SU-DHL-6 (cell line): ENCODE data around the gene ARHGEF4.

Experiments used
- H2AFZ ChIP-seq: fragments of 200-600 bp; sonication (generic); 2 replicates; pipeline ENCODE4 v1.6.1; 2014; ENCODE audit warnings: low read depth, mild to moderate bottlenecking, moderate library complexity, mixed read lengths, antibody characterized with exemption, low read length; ENCODE audit not compliant: severe bottlenecking
- H3F3A ChIP-seq: fragments of 200-600 bp; shearing (Covaris generic); 2 replicates; pipeline ENCODE4 v1.6.0; 2016; ENCODE audit warnings: antibody characterized with exemption, mild to moderate bottlenecking; ENCODE audit not compliant: insufficient read depth
- H3K27ac ChIP-seq: fragments of 200-600 bp; sonication (generic); 2 replicates; pipeline ENCODE4 v1.5.1; 2016; ENCODE audit warnings: low read depth, mild to moderate bottlenecking, low read length, moderate library complexity, mixed read lengths
- H3K27me3 ChIP-seq: fragments of 200-600 bp; sonication (generic), shearing (Covaris generic); 2 replicates; pipeline ENCODE4 v1.6.0; 2014; ENCODE audit warnings: mild to moderate bottlenecking, low read length
- H3K36me3 ChIP-seq: fragments of 200-600 bp; sonication (generic); 2 replicates; pipeline ENCODE4 v1.6.1; 2014; ENCODE audit warnings: mild to moderate bottlenecking, low read length, mixed read lengths
- H3K4me2 ChIP-seq: fragments of 300-600, 200-600 bp; shearing (Covaris generic), sonication (generic); 2 replicates; pipeline ENCODE4 v1.6.0; 2014; ENCODE audit warnings: low read length, low read depth, mild to moderate bottlenecking; ENCODE audit not compliant: poor library complexity, severe bottlenecking
- H3K4me3 ChIP-seq: fragments of 200-600 bp; sonication (generic); 2 replicates; pipeline ENCODE4 v1.5.1; 2014; ENCODE audit warnings: antibody characterized with exemption, low read length, mild to moderate bottlenecking, mixed read lengths; ENCODE audit not compliant: insufficient read depth, poor library complexity, severe bottlenecking
- H3K79me2 ChIP-seq: fragments of 200-600 bp; sonication (generic); 2 replicates; pipeline ENCODE4 v1.6.1; 2014; ENCODE audit warnings: mild to moderate bottlenecking, low read length, moderate library complexity; ENCODE audit not compliant: insufficient read depth
- H3K9ac ChIP-seq: fragments of 200-600 bp; sonication (generic); 2 replicates; pipeline ENCODE4 v1.7.0; 2014; ENCODE audit warnings: mild to moderate bottlenecking, low read length
- H3K9me2 ChIP-seq: fragments of 200-600 bp; sonication (generic); replicated peaks from 2 replicates; pipeline ENCODE4 v1.6.1; 2014; ENCODE audit warnings: low read length; ENCODE audit not compliant: insufficient read depth
- H3K9me3 ChIP-seq: fragments of 200-600 bp; sonication (generic); 2 replicates; pipeline ENCODE4 v1.6.1; 2014; ENCODE audit warnings: low read length, mixed read lengths; ENCODE audit not compliant: insufficient read depth
- H4K20me1 ChIP-seq: fragments of 200-600 bp; sonication (generic); 2 replicates; pipeline ENCODE4 v1.6.1; 2014; ENCODE audit warnings: low read depth, mild to moderate bottlenecking, antibody characterized with exemption, low read length, moderate library complexity, mixed read lengths
- CTCF ChIP-seq: fragments of 200-600 bp; sonication (generic); IDR thresholded peaks from one replicate; pipeline ENCODE4 v1.5.1; 2017; ENCODE audit warnings: antibody characterized with exemption, mild to moderate bottlenecking, low read length, moderate library complexity; ENCODE audit not compliant: insufficient read depth, poor library complexity, severe bottlenecking
- EZH2phosphoT487 ChIP-seq: fragments of 200-600 bp; sonication (generic), shearing (Covaris generic); conservative IDR thresholded peaks from 2 replicates; pipeline ENCODE4 v1.6.1; 2018; ENCODE audit warnings: mild to moderate bottlenecking, antibody characterized with exemption, low read length, moderate library complexity, mixed read lengths

ARHGEF4 gene

GRCh38 chr2:130874512-130874911 is 37.8 kb downstream of the ARHGEF4 start:
- H3K36me3 ChIP-seq, result no peaks in the 10 kb centered on the region
- H3K27ac ChIP-seq, result no peak overlapping the region
- H3K4me2 ChIP-seq, result no peak overlapping the region
- H3K9me3 ChIP-seq, result no peaks in the 10 kb centered on the region
- H3F3A ChIP-seq, result no peaks in the 10 kb centered on the region
- H4K20me1 ChIP-seq, result no peaks in the 10 kb centered on the region
- no peaks in the 10 kb centered on the region for H3K79me2 ChIP-seq
- H3K9me2 ChIP-seq, result no peaks in the 10 kb centered on the region
- no peaks in the 10 kb centered on the region for H3K27me3 ChIP-seq
- H3K9ac ChIP-seq, result no peak overlapping the region
- TF ChIP-seq EZH2phosphoT487, result no peak
- TF ChIP-seq CTCF, result no peak
- H2AFZ ChIP-seq, result no peak overlapping the region
- H3K4me3 ChIP-seq, result no peak overlapping the region

- no peaks in the 10 kb centered on the region for H3K27me3 ChIP-seq
- H3K9ac ChIP-seq, result no peak overlapping the region
- H3K36me3 ChIP-seq, result no peaks in the 10 kb centered on the region
- TF ChIP-seq EZH2phosphoT487 (no peak), CTCF (no peak)
- H3K4me3 ChIP-seq, result no peak overlapping the region
- H3K27ac ChIP-seq, result no peak overlapping the region
- no peak overlapping the region for H3K4me2 ChIP-seq
- H4K20me1 ChIP-seq, result no peaks in the 10 kb centered on the region
- H2AFZ ChIP-seq, result no peak overlapping the region
- H3K9me2 ChIP-seq, result no peaks in the 10 kb centered on the region
- no peaks in the 10 kb centered on the region for H3K9me3 ChIP-seq
- H3F3A ChIP-seq, result no peaks in the 10 kb centered on the region
- H3K79me2 ChIP-seq, result no peaks in the 10 kb centered on the region
Observed at GRCh38 chr2:130875935-130876334, 39.2 kb downstream of the ARHGEF4 start.

GRCh38 chr2:130877258-130877657 is 40.5 kb downstream of the ARHGEF4 start:
- Histone ChIP-seq H3K79me2 (no peaks in the 10 kb centered on the region), H3K9me2 (no peaks in the 10 kb centered on the region), H3K9me3 (no peaks in the 10 kb centered on the region), H3K27ac (no peak overlapping the region), H3K4me3 (no peak overlapping the region), H3F3A (no peaks in the 10 kb centered on the region), H3K36me3 (no peaks in the 10 kb centered on the region), H4K20me1 (no peaks in the 10 kb centered on the region), H3K4me2 (no peak overlapping the region), H2AFZ (no peak overlapping the region), H3K9ac (no peak overlapping the region), H3K27me3 (no peaks in the 10 kb centered on the region)
- TF ChIP-seq EZH2phosphoT487, result no peak
- TF ChIP-seq CTCF, result no peak

- TF ChIP-seq CTCF (no peak), EZH2phosphoT487 (no peak)
- H3K27me3 ChIP-seq, result no peaks in the 10 kb centered on the region
- H3K9ac ChIP-seq, result no peak overlapping the region
Observed at GRCh38 chr2:130878316-130878715, 41.6 kb downstream of the ARHGEF4 start.

More at GRCh38 chr2:130878316-130878715, 41.6 kb downstream of the ARHGEF4 start:
- H3K36me3 ChIP-seq, result no peaks in the 10 kb centered on the region
- H3K4me3 ChIP-seq, result no peak overlapping the region
- no peaks in the 10 kb centered on the region for H3K9me2 ChIP-seq
- no peaks in the 10 kb centered on the region for H4K20me1 ChIP-seq
- no peaks in the 10 kb centered on the region for H3K79me2 ChIP-seq
- H2AFZ ChIP-seq, result no peak overlapping the region
- no peaks in the 10 kb centered on the region for H3F3A ChIP-seq
- H3K9me3 ChIP-seq, result no peaks in the 10 kb centered on the region
- no peak overlapping the region for H3K27ac ChIP-seq
- H3K4me2 ChIP-seq, result no peak overlapping the region
